GM12892 (cell line): ENCODE results near the gene SLC24A3.

ENCODE experiments used
- DNase-seq: peaks from one replicate; pipeline ENCODE4 v3.0.0; 2011; ENCODE audit not compliant: insufficient read length
- FAIRE-seq: peaks from 2 replicates; lab custom pipeline; 2011; peaks lifted over from hg19 to GRCh38; lab: Jason Lieb, UNC
- POLR2A ChIP-seq: IDR thresholded peaks from 2 replicates; pipeline ENCODE4 v1.6.1; 2011; ENCODE audit warnings: low read depth, low read length, control low read depth
- POLR2AphosphoS5 ChIP-seq: IDR thresholded peaks from 2 replicates; pipeline ENCODE4 v1.6.1; 2011; ENCODE audit warnings: low read depth, low read length, control low read depth
- TAF1 ChIP-seq: IDR thresholded peaks from 2 replicates; pipeline ENCODE4 v1.6.1; 2011; ENCODE audit warnings: low read depth, mild to moderate bottlenecking, control low read depth, low read length, borderline replicate concordance

Gene SLC24A3

DNA sequence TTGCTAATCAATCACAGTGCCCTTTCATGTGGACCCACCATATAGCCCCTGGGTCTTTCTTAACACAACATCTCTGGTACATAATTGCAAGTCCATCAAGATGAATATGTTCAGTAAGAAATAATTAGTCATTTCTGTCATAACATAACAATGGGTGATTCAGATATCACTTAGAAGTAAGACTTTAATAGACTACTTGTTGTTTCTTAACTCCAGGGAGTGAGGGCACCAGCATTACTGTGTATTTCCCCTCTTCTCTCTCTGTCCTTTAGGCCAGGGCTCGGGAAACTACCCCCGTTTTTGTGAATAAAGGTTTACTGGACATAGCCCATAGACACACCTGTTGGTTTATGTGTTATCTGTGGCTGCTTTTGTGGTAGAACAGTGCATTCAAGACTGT lies 123.5 kb downstream of the SLC24A3 start:
- no peak for DNase-seq
- no peak for FAIRE-seq
- no peak for TF ChIP-seq POLR2A
- TF ChIP-seq TAF1 = no peak
- no peak for TF ChIP-seq POLR2AphosphoS5

DNA sequence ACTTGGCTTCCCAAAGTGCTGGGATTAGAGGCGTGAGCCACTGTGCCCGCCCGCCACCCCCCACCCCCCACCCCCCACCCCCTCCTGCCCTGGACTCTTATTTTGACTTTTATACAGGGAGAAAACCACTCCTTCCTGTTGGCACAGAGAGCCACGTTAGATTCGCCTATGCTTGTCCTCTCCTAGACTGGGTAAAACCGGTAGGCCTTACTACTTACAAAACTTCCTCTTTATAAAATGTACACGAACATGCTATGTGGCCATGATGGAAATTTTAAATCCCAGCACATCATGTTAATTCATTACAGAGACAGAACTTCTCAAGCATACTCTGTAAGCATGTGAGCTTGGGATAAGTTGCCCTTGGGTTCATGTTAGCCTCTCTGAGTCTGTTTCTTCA lies 124.2 kb downstream of the SLC24A3 start:
- DNase-seq (no peak), FAIRE-seq (no peak)
- TF ChIP-seq POLR2A (no peak), TAF1 (no peak), POLR2AphosphoS5 (no peak)

DNA sequence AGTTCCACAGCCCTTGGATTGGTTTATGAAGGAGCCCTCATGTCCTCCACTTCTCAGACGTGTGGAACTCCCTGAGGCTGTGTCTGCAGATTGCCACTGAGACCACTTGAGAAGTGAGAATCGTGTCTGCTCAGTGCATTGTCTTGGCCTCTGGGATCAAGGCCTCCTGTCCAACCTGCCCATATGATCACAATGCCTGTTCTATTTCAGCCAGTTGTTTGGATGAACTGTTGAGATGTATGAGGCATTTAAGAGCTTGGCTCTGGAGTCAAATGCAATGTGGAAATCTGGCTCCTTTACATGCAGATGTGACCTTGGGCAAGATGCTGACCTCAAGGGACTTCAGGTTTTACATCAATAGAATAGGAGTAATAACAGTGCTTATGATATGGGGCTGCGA lies 125.9 kb downstream of the SLC24A3 start:
- TF ChIP-seq TAF1 = no peak
- no peak for TF ChIP-seq POLR2A
- TF ChIP-seq POLR2AphosphoS5 = no peak
- DNase-seq (no peak), FAIRE-seq (no peak)

DNA sequence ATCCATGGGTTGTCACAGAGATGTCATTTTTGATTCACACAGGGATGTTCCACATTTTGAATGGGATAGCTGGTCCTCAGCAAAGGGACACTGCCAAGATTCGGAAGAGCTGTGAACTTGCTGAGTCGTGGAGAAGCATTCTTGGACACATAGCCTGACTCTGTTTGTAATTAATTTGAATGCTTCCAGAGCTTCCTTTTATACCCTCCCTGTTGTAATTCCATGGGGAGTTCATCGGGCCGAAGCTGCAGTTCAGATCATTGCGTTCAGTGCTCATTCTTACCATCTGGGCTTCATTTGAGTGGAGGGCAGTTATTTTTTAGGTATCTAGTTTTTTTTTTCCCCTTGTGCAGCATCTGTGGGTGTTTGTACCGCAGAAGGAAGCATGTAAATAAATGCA lies 126.5 kb downstream of the SLC24A3 start:
- no peak for DNase-seq
- TF ChIP-seq POLR2A (no peak), POLR2AphosphoS5 (no peak), TAF1 (no peak)
- no peak for FAIRE-seq

DNA sequence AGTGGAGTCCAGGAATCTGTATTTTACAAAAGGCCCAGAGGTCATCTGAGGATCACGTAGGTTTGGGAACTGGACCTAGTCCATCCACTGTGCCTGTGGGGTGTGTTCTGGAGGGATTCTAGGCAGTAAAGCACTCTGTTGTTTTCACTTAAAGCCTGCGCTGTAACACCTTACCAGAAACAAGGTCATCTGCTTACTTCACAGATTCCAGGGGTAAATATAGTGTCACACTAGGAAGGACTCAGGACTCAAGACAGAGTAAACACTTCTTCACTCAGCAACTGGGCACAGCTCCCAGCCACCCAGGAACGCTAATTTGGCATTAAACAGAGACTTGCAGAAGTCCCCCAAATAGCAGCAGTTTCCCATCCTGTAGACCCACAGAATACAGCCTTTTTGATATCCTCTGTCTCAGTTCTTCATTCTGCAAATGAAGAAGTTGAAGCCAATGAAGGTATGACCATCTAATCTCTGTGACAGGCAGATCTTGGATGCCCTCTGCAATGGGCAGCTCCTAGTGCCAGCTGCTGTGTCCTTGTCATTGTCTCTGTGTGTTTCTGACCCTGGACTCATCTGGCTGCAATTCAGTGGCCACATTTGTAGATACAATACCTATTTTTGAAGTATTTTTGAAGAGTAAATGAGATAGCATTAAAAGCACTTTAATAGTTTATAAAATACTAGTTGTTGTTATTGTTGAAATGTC lies 129.1 kb downstream of the SLC24A3 start:
- no peak for DNase-seq

DNA sequence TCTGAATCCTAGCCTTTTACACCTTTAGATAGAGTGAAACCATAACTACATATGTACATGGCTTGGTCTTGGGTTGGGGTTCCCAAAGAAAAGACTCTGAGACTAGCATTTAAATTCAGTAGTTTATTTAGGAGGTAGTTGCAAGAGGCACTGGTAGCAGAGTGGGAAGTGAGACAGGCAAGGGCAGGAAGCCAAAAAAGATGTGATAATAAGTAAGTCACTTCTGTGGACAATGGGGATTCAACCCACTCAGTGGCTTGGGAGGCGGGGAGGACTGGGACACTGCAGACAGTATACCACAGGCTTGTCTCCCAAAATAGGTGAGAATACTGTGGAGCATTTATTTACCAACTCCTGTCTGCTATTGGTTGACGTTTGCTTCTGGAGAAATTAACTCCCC lies 131.9 kb downstream of the SLC24A3 start:
- TF ChIP-seq POLR2A = no peak
- no peak for TF ChIP-seq POLR2AphosphoS5
- TF ChIP-seq TAF1 = no peak
- FAIRE-seq = no peak
- DNase-seq = no peak

More for the DNA sequence above, 129.1 kb downstream of the SLC24A3 start:
- TF ChIP-seq TAF1 (no peak), POLR2AphosphoS5 (no peak), POLR2A (no peak)
- FAIRE-seq = no peak

DNA sequence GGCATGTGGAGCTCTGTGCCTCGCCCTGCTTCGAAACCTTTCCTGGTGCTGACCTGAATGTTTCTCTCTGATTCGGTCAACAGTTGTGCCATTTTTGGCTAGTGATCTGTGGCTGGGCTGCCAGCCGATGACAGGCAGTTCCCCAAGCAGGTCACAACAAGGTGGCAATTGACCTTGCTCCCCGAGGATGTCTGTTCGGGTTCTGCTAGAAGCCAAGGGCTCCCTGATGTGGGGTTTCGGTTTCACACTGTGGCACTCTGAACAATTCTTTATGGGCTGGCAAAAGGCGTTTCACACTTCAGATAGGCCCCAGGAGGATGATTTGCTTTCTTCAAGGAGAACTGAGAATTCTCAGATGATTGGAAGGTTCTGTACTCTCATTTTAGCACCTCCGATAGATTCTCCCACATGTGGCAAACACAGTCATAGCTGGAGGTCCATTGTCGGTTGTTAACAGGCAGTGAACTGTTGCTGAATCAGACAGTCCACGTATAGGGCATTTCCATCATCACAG lies 135.6 kb downstream of the SLC24A3 start:
- TF ChIP-seq POLR2AphosphoS5 (no peak), POLR2A (no peak), TAF1 (no peak)
- DNase-seq (no peak), FAIRE-seq (peak; percentile 76)

DNA sequence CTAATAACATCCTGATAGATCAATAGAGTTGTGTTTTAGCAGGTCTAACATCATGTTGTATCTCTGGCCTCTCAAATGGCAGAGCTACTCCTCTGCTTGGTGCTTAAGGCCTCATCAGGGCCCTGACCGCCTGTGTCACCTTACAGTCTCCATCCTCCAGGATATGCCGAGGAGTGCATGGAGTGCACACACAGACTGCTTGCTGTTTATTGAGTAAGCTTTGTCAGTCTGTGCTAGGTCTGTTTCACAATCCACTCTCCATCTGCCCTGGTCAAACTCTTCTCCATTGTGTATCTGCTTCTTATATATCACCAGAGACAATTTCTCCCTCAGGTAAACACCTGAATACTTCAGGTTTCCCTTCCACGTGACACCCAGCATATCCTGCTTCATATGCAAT lies 136.1 kb downstream of the SLC24A3 start:
- TF ChIP-seq POLR2A (no peak), POLR2AphosphoS5 (no peak), TAF1 (no peak)
- FAIRE-seq (peak; percentile 21), DNase-seq (no peak)

DNA sequence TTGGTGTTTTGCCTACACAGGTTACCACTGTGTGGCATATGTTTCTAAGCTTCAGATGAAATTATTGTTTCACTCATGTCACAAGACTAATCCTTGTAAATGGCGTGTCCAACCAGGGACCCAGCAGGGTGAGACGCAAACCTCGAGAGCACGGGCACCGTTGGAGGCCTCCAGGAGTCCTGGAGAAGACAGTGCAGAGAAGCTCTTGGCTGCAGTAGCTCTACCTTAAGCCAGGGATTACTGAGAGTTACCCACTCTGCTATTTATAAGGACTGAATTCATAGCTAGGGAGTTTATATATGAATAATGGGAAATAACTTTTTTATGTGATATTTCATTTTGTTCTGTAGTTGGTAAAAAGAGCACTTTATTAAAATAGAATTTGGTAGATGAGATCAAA lies 137.4 kb downstream of the SLC24A3 start:
- no peak for TF ChIP-seq POLR2A
- no peak for TF ChIP-seq TAF1
- no peak for TF ChIP-seq POLR2AphosphoS5
- DNase-seq (no peak), FAIRE-seq (no peak)

DNA sequence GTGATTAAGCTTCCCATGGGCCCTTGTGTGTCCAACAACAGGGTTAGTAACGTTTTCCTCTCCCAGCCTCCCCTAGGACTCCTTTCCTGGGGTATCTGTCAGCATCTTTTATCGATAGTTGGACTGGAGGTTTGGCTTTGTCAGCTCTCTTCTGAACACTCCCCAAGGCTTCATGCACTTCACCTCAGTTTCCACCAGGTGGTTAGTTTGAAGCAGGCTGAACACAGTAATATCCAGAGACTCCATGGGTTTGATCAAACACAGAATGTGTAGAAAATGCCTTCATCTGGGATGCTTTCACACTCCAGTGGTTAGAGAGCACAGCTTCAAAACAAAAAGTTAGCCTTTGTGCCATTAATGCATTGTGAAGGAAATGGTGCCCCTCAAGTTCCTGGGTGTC lies 139.1 kb downstream of the SLC24A3 start:
- DNase-seq (no peak), FAIRE-seq (no peak)
- no peak for TF ChIP-seq POLR2AphosphoS5
- TF ChIP-seq POLR2A = no peak
- no peak for TF ChIP-seq TAF1

DNA sequence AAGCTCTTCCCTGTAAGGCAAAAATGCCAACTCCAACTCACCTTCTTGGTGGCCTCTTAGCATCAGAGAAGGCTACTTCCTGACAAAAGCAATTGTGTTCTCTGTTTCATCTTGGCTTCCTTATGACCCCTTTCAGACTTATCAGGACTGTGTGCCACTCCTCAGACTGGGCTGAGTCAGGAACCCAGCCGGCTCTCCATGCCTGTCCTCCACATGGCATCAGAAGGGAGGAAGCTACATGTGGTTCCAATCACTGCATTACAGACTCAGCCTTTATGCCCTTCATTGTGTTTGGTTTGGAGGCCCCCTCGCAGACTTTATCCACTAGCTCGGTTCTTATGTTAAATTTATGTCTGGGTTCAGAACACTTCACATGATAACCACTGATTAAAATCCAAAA lies 142.5 kb downstream of the SLC24A3 start:
- no peak for FAIRE-seq
- TF ChIP-seq POLR2A (no peak), TAF1 (no peak), POLR2AphosphoS5 (no peak)
- no peak for DNase-seq

DNA sequence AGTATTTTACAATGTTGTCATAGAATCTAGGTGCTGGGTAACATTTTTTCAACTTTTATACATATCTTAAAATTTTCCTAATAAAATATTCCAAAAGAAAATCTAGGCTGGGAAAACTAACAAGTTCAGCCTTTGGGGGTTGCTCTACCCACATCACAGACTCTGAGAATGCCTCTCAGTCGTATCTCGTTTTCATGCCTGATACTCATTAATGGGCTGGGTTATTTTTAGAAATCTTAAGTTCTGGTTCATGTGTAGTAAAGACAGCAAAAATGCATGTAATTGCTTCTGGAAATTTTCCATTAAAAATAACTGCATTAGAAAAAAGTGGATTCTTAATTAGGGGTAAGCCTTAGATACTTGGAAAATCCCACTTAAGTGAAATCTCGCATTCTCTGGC lies 149.3 kb downstream of the SLC24A3 start:
- no peak for FAIRE-seq
- DNase-seq = no peak
- TF ChIP-seq POLR2AphosphoS5 = no peak
- no peak for TF ChIP-seq POLR2A
- no peak for TF ChIP-seq TAF1

DNA sequence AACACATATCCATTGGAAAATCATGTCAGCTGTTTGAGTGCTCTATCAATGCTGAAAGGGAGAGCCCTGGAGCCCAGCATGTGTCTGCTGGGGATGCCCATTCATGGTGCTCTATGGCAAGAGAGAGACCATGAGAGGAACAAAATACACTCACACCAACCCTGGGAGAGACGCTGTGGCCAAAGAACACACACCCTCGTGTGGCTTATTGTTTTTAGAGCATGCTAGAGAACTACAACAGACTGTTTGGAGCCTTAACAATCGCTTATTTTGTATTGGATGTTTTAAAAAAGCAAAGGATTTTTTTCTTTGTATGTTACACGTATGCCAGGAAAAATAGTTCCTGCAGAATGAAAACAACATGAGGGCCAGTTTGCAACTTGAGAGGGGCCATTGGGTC lies 151.0 kb downstream of the SLC24A3 start:
- FAIRE-seq (no peak), DNase-seq (no peak)
- TF ChIP-seq POLR2A (no peak), POLR2AphosphoS5 (no peak), TAF1 (no peak)

DNA sequence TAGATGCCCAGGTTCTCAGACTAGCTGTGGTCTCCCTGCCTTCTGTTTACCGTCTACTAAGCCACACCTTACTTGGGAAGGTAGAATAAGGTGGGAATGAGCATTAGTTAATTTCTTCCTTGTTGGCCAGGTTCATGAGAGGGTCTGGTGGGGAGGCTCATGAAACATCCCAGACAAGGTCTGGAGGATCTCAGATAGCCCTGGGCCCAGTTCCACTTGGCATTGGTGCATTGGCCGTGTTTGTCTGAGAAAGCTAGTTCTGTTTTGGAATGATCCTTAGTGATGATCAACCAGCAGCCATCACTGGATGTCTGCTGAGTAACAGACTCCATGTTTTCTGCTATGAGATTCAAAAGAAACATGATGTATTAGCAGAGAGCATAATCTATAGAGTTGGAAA lies 155.1 kb downstream of the SLC24A3 start:
- FAIRE-seq (no peak), DNase-seq (no peak)
- TF ChIP-seq POLR2A (no peak), POLR2AphosphoS5 (no peak), TAF1 (no peak)
